SU-DHL-6 (cell line): Measurements from ENCODE around the gene CLIC4.

Source experiments
- H2AFZ ChIP-seq: fragments of 200-600 bp; sonication (generic); 2 replicates; pipeline ENCODE4 v1.6.1; 2014; ENCODE audit warnings: low read depth, mild to moderate bottlenecking, moderate library complexity, mixed read lengths, antibody characterized with exemption, low read length; ENCODE audit not compliant: severe bottlenecking
- H3F3A ChIP-seq: fragments of 200-600 bp; shearing (Covaris generic); 2 replicates; pipeline ENCODE4 v1.6.0; 2016; ENCODE audit warnings: antibody characterized with exemption, mild to moderate bottlenecking; ENCODE audit not compliant: insufficient read depth
- H3K27ac ChIP-seq: fragments of 200-600 bp; sonication (generic); 2 replicates; pipeline ENCODE4 v1.5.1; 2016; ENCODE audit warnings: low read depth, mild to moderate bottlenecking, low read length, moderate library complexity, mixed read lengths
- H3K27me3 ChIP-seq: fragments of 200-600 bp; sonication (generic), shearing (Covaris generic); 2 replicates; pipeline ENCODE4 v1.6.0; 2014; ENCODE audit warnings: mild to moderate bottlenecking, low read length
- H3K36me3 ChIP-seq: fragments of 200-600 bp; sonication (generic); 2 replicates; pipeline ENCODE4 v1.6.1; 2014; ENCODE audit warnings: mild to moderate bottlenecking, low read length, mixed read lengths
- H3K4me2 ChIP-seq: fragments of 300-600, 200-600 bp; shearing (Covaris generic), sonication (generic); 2 replicates; pipeline ENCODE4 v1.6.0; 2014; ENCODE audit warnings: low read length, low read depth, mild to moderate bottlenecking; ENCODE audit not compliant: poor library complexity, severe bottlenecking
- H3K4me3 ChIP-seq: fragments of 200-600 bp; sonication (generic); 2 replicates; pipeline ENCODE4 v1.5.1; 2014; ENCODE audit warnings: antibody characterized with exemption, low read length, mild to moderate bottlenecking, mixed read lengths; ENCODE audit not compliant: insufficient read depth, poor library complexity, severe bottlenecking
- H3K79me2 ChIP-seq: fragments of 200-600 bp; sonication (generic); 2 replicates; pipeline ENCODE4 v1.6.1; 2014; ENCODE audit warnings: mild to moderate bottlenecking, low read length, moderate library complexity; ENCODE audit not compliant: insufficient read depth
- H3K9ac ChIP-seq: fragments of 200-600 bp; sonication (generic); 2 replicates; pipeline ENCODE4 v1.7.0; 2014; ENCODE audit warnings: mild to moderate bottlenecking, low read length
- H3K9me2 ChIP-seq: fragments of 200-600 bp; sonication (generic); replicated peaks from 2 replicates; pipeline ENCODE4 v1.6.1; 2014; ENCODE audit warnings: low read length; ENCODE audit not compliant: insufficient read depth
- H3K9me3 ChIP-seq: fragments of 200-600 bp; sonication (generic); 2 replicates; pipeline ENCODE4 v1.6.1; 2014; ENCODE audit warnings: low read length, mixed read lengths; ENCODE audit not compliant: insufficient read depth
- H4K20me1 ChIP-seq: fragments of 200-600 bp; sonication (generic); 2 replicates; pipeline ENCODE4 v1.6.1; 2014; ENCODE audit warnings: low read depth, mild to moderate bottlenecking, antibody characterized with exemption, low read length, moderate library complexity, mixed read lengths
- CTCF ChIP-seq: fragments of 200-600 bp; sonication (generic); IDR thresholded peaks from one replicate; pipeline ENCODE4 v1.5.1; 2017; ENCODE audit warnings: antibody characterized with exemption, mild to moderate bottlenecking, low read length, moderate library complexity; ENCODE audit not compliant: insufficient read depth, poor library complexity, severe bottlenecking
- EZH2phosphoT487 ChIP-seq: fragments of 200-600 bp; sonication (generic), shearing (Covaris generic); conservative IDR thresholded peaks from 2 replicates; pipeline ENCODE4 v1.6.1; 2018; ENCODE audit warnings: mild to moderate bottlenecking, antibody characterized with exemption, low read length, moderate library complexity, mixed read lengths

CLIC4 gene

GRCh38 chr1:24775348-24775747, 30.1 kb downstream of the CLIC4 start:
- H3K27ac ChIP-seq: peak overlapping the region; percentile 72
- peak overlapping the region; percentile 28; the same call in 1 of the 2 replicates for H3K9ac ChIP-seq
- no peak for TF ChIP-seq CTCF
- no peak for TF ChIP-seq EZH2phosphoT487

GRCh38 chr1:24775916-24776315, 30.7 kb downstream of the CLIC4 start:
- H3K27me3 ChIP-seq: no peaks in the 10 kb centered on the region
- peak overlapping the region; percentile 35 for H3K4me3 ChIP-seq
- H2AFZ ChIP-seq: no peak overlapping the region
- H3K36me3 ChIP-seq: 0 out of 2 replicates have a peak, but pooled peaks cover 5% of the 10 kb centered on the region
- peak overlapping the region; percentile 82 for H3K4me2 ChIP-seq
- H3F3A ChIP-seq: peaks cover 52% of the 10 kb centered on the region
- H3K9me2 ChIP-seq: no peaks in the 10 kb centered on the region
- peaks cover 100% of the 10 kb centered on the region for H3K79me2 ChIP-seq
- H4K20me1 ChIP-seq: peaks cover 9% of the 10 kb centered on the region; the same call in 1 of the 2 replicates
- peak overlapping the region; percentile 72 for H3K27ac ChIP-seq
- peak overlapping the region; percentile 36 for H3K9ac ChIP-seq
- H3K9me3 ChIP-seq: no peaks in the 10 kb centered on the region
- TF ChIP-seq EZH2phosphoT487 (no peak), CTCF (no peak)

More at GRCh38 chr1:24775348-24775747, 30.1 kb downstream of the CLIC4 start:
- Histone ChIP-seq H3K9me2 (no peaks in the 10 kb centered on the region), H4K20me1 (peaks cover 9% of the 10 kb centered on the region; the same call in 1 of the 2 replicates), H3K4me3 (peak overlapping the region; percentile 17), H2AFZ (no peak overlapping the region), H3F3A (peaks cover 57% of the 10 kb centered on the region), H3K36me3 (0 out of 2 replicates have a peak, but pooled peaks cover 5% of the 10 kb centered on the region), H3K79me2 (peaks cover 100% of the 10 kb centered on the region), H3K27me3 (no peaks in the 10 kb centered on the region), H3K4me2 (peak overlapping the region; percentile 82), H3K9me3 (no peaks in the 10 kb centered on the region)

GRCh38 chr1:24776821-24777220, 31.6 kb downstream of the CLIC4 start:
- no peak overlapping the region for H2AFZ ChIP-seq
- peaks cover 44% of the 10 kb centered on the region for H3F3A ChIP-seq
- H3K9ac ChIP-seq: peak overlapping the region; percentile 36
- no peaks in the 10 kb centered on the region for H3K9me2 ChIP-seq
- peaks cover 99% of the 10 kb centered on the region for H3K79me2 ChIP-seq
- TF ChIP-seq CTCF (no peak), EZH2phosphoT487 (no peak)
- H4K20me1 ChIP-seq: peaks cover 9% of the 10 kb centered on the region; the same call in 1 of the 2 replicates
- H3K9me3 ChIP-seq: no peaks in the 10 kb centered on the region
- peak overlapping the region; percentile 35 for H3K4me3 ChIP-seq
- 0 out of 2 replicates have a peak, but pooled peaks cover 5% of the 10 kb centered on the region for H3K36me3 ChIP-seq
- no peaks in the 10 kb centered on the region for H3K27me3 ChIP-seq
- H3K27ac ChIP-seq: peak overlapping the region; percentile 72
- H3K4me2 ChIP-seq: peak overlapping the region; percentile 82
